T-helper 2 cell treated with Interferon-gamma antibody and Interleukin-4, amounts not matched to agents 100 ng/mL and 5 ng/mL, for 36 hours (primary cell): ENCODE measurements around the gene FAM89B. TPM values are rescaled to one million over a fixed set of nuclear protein-coding genes. Genes with fewer than 3 reads are reported as not detected.

Source experiments
- intact Hi-C: fragments of 100-400 bp; cut with micrococcal nuclease; formaldehyde crosslinking; loops from one replicate; pipeline ENCODE4 v1.15.1; 2023
- total RNA-seq: library from RNA; stranded (reverse); gene quantifications from 2 replicates; pipeline ENCODE4 v1.2.3, GENCODE V29; 2022

Gene FAM89B
- total RNA-seq, 1 donor from 2014 or later, result 27.2 TPM

DNA sequence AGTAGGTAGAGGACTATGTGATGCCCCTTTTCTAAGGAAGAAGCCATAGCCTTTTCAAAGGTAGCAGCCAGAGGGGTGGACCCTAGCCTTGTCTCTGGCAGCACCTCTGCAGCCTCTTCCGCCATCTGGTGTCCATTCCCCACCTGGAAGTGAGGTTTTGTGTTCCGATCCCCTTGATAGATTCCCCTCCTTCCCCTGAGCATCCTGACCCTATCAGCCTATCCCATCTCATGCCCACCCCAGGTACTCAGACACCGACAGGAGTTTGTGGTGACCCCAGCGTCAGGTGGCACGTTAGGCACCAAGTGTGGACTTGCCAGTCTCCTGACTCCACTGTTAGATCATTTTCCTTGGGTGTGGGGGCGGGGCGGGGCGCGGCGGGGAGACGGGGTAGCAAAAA lies 398 bp upstream of the FAM89B start:
- intact Hi-C loops, result loop anchor here (2.0 to 5.0 kb wide), 4 partner anchors 19 to 287 kb away; partner anchors contain the start of genes CFL1 and KAT5

DNA sequence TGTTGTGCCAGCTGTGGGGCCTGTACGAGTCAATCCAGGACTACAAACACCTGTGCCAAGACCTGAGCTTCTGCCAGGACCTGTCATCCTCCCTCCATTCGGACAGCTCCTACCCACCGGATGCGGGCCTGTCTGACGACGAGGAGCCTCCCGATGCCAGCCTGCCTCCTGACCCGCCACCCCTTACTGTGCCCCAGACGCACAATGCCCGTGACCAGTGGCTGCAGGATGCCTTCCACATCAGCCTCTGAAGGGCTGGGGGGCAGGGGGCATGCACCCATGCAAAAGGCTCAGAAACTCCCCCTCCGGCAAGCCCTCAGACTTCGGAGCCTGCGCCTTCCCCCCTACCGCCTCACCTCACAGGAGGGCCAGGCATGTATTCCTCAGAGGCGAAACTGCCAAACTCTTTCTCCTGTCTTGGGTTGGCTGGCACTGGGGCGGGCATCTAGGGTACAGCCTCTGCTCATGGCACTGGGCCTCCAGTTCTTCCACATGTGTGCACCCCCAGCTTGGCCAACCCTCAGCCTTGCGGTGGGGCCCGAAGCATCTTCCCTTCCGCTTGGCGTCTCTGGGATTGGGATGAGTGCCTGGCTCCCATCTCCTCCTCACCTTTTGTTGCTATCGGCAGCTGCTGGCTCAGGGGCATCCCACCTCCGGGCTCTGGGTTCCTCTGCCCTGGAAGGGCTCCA lies 1.2 kb downstream of the FAM89B start:
- intact Hi-C loops, result loop anchor here (1.0 to 5.0 kb wide), 4 partner anchors 15 to 139 kb away; partner anchors contain the start of genes KAT5 and PCNX3

GRCh38 chr11:65574109-65574810 lies 1.9 kb downstream of the FAM89B start:
- intact Hi-C loops, result loop anchor here (1.0 to 5.0 kb wide), 4 partner anchors 14 to 138 kb away; partner anchors contain the start of genes KAT5 and PCNX3

GRCh38 chr11:65574811-65575567 lies 2.7 kb downstream of the FAM89B start:
- intact Hi-C loops, result loop anchor here (1.0 to 5.0 kb wide), 4 partner anchors 13 to 137 kb away; partner anchors contain the start of genes KAT5 and PCNX3

DNA sequence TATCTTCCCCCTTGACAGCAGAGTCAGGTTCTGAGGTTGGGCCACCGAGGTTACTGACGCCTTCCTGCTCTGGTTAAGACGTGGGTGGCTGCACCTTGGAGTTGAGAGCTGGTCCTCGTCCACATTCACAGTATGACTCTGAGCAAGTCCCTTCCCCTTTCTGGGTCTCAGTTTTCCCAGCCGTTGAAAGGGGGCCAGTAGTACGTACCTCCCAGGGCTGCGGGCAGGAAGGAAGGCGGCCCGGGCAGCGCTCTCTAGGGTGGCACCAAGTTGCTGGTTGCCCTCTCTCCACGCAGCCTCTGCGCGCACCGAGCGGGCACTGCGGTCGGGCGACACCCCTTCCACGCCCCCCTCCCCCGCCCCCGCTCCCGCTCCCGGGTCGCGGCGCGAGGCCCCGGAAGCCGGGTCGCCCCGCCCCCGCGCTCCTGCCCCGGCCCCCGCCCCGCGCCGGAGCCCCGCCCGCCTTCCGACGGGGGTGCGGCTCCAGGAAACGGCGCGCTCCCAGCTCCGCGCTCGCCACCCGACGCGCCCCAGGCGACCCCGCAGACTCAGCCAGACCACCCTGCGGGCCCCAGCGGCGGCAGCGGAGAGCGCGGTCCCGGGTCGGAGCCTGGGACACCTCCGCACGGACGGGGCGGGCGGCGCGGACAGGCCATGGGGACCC lies 3.4 kb downstream of the FAM89B start, which contains the start of gene EHBP1L1:
TSS of gene EHBP1L1 (plus strand) at position 486 of the 664 bp plus-strand sequence. CDS start 250 bp downstream, outside the sequence.
- intact Hi-C loops, result no loop called here

- intact Hi-C loops, result no loop called here
Observed at GRCh38 chr11:65576232-65576866, 4.0 kb downstream of the FAM89B start.

DNA sequence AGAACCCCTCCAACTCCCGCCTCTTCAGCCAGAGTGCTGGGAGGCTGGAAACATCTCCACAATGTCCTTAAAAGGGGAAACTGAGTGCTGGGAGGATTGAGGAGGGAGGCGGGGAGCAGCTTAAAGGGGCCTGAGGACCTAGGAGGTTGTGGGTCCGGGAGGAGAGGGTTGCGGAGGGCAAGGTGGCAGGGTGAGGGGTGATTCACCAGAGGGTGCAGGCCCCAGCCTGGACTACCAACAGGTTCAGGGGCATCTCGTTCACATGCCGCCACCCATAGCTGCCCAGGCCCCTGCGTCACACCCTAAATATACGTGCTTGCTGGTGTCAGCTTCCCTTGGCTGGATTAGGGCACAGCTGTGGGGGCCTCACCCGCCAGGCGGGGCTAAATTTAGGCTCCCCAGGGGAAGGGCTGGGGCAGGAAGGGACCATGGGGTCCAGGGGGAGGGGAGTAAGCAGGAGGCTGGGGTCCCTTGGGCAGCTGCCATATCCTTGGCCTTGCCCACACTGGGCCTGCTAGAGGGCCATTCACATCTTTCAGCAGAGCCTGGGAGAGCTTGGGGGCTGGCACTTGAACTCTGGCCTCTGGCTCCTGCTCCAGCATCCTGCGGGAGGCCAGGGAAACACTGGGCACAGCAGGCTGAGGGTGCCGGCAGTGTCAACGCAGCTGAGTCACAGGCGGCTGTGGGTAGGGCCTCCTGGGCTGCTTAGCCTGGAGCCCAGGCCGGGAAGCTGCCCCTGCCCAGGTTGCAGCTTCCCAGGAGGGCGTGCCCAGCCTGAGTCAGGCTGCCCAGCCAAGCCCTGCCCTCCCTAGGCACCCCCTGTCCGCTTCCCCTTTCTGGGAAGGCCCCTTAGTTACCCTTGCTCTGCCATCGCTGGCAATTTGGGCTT lies 4.8 kb downstream of the FAM89B start:
- intact Hi-C loops, result no loop called here

DNA sequence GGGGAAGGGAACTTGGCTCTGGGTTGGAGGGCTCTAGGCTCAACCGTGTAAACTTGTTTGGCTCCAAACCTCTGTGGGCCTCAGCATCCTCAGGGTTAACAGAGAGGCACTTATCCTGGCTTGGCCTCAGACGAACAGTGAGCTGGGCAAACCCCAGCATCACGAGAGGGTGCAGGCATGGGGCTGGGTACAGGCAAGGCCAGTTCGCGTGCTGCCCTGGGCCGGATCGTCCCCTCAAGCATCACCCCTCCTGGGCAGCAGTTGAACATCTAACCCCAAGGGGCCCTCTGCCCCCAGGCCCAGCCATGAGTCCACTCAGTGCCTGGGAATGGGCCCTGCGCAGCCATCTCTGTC lies 5.4 kb downstream of the FAM89B start:
- intact Hi-C loops, result no loop called here

DNA sequence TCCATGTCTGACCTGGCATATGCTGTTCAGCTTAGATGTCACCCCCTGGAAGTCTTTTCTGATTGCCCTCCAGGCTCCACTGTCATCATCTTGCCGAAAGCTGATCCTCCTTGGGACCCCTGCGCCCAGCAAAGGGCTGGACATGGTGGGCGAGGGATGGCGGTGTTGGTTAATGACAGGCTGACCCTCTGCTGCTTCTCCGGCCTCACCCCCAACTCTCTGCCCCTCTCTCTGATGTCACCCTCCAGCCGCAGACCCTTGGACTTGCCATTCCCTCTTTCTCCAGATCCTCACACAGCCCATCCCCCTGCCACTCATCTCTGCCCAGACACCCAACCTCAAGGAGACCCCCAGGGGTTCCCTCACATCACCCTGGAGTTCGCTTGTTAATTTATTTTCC lies 5.8 kb downstream of the FAM89B start:
- intact Hi-C loops, result no loop called here

GRCh38 chr11:65578667-65579066 lies 6.3 kb downstream of the FAM89B start:
- intact Hi-C loops, result no loop called here

- intact Hi-C loops, result no loop called here
Observed at GRCh38 chr11:65579291-65579690, 7.0 kb downstream of the FAM89B start.

DNA sequence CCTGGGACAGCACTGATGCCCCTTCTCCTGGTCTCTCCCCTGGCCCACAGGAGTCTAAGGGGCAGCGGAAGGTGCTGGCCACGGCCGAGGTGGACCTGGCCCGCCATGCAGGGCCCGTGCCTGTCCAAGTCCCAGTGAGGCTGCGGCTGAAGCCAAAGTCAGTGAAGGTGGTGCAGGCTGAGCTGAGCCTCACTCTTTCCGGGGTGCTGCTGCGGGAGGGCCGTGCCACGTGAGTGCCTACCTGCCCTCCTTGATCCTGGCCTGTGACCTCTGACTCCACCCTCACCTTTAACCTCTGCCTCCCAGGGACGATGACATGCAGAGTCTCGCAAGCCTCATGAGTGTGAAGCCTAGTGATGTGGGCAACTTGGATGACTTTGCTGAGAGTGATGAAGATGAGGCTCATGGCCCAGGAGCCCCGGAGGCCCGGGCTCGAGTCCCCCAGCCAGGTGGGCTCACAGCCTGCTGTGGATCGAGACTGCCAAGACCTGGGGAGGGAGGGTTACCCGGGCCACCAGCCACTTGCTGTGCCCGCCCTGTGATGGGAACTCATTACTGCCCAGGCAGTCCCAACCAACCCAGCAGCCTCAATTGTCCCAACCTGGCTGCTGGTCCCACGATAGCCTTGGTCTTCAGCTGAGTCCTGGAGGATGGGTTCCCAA lies 7.8 kb downstream of the FAM89B start:
- intact Hi-C loops, result no loop called here

- intact Hi-C loops, result no loop called here
Observed at GRCh38 chr11:65580756-65581155, 8.4 kb downstream of the FAM89B start.

DNA sequence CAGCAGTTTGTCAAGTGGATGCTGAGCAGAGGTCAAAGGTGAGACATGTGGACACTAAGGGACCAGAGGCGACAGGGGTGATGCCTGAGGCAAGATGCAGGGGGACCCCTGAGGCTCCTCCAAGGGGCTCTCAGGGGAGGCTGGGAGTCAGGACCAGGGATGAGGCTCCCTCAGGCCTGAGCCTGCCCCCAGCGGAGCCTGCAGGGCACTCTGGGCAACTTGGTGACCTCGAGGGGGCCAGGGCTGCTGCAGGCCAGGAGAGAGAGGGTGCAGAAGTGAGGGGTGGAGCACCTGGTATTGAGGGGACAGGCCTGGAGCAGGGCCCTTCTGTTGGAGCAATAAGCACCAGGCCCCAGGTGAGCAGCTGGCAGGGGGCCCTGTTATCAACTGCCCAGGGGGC lies 9.6 kb downstream of the FAM89B start:
- intact Hi-C loops, result no loop called here

- intact Hi-C loops, result no loop called here
Observed at GRCh38 chr11:65583589-65583988, 11.3 kb downstream of the FAM89B start.

GRCh38 chr11:65584106-65584505 lies 11.8 kb downstream of the FAM89B start:
- intact Hi-C loops, result no loop called here

- intact Hi-C loops, result no loop called here
Observed at GRCh38 chr11:65584723-65585171, 12.4 kb downstream of the FAM89B start.

DNA sequence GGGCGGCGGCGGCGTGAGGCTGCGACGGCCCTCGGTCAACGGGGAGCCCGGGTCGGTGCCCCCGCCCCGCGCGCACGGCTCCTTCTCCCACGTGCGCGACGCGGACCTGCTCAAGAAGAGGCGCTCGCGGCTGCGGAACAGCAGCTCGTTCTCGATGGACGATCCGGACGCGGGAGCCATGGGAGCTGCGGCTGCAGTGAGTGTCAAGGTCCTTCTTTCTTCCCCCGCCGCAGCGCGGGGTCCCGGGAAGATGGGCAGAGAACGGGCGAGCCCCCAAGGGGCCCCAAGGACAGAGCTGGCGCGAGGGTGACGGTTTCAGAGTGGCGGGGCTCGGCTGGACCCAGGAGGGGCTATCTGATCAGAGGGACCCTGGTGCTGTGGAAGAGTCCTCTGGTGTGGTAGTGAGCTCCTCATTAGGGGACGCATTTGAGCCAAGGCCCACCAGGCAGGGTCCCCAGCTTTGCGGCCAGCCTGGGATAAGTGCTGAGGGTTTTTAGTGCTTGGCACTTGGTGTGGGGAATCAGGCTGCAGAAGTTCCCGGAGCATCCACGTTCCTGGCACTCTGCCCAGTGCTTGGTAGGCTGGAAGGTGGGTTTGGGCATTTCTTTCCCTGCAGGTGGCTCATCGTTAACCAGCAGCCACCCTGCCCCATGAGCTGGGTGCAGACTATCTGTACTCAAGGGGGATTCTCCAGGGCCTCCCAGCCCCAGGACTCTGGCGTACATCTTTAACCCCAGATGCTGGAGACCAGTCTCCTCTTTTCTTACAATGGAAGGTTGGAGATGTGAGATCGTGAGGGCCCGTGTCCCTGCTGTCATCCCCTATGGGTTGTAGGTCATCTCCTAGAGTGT lies 13.3 kb downstream of the FAM89B start:
- intact Hi-C loops, result no loop called here
